OCI-LY7 (cell line): ENCODE results near the gene B9D2.

ENCODE experiments used
- CTCF ChIP-seq: fragments of 200-600 bp; sonication (generic); conservative IDR thresholded peaks from 2 replicates; pipeline ENCODE4 v1.5.1; 2014; ENCODE audit warnings: mild to moderate bottlenecking, antibody characterized with exemption, low read length, moderate library complexity, mixed read lengths
- EZH2phosphoT487 ChIP-seq: fragments of 200-600 bp; sonication (generic); IDR thresholded peaks from 2 replicates; pipeline ENCODE4 v1.6.1; 2018; ENCODE audit warnings: low read depth, borderline replicate concordance, mild to moderate bottlenecking, mixed run types, antibody characterized with exemption, low read length, moderate library complexity, mixed read lengths

GRCh38 chr19:41355035-41355434 is 8.9 kb downstream of the B9D2 start:
- no peak for TF ChIP-seq CTCF
- no peak for TF ChIP-seq EZH2phosphoT487
